ENCODE measurements around the gene ANKRD13D.

ANKRD13D gene

DNA sequence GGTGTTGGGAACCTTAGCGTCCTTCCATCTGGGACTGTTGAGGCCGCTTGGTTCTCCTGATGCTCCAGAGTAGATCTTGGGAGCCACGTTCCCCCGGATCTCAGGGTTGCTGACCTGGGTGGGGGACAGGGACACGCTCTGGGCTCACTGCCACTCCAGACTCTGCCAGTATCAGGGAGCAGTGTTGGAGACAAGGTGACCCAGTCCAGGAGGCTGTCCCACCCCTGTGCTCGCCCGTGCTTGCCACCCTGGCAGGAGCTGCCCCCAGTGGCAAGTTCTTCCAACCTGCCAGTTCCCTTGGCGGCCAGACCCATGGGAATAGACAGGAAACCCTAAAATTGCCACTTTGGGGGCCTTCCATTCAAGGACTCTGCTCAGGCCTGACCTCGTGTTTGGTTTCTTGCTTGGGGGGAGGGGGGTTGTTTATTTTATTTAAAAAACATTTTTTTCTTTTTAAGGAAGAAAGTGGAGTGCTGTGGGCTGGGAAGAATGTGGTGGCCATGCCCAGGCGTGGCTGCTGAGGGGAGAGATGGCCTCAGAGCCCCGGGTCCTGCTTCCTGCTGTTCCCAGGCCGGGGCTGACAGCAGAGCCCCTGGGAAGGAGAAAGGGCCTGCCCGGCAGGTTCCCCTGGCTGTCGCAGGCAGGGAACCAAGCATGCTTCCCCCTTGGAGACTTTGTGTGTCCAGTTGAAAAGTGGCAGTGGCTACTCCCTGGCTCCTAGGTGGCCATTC is 15.7 kb upstream of the ANKRD13D start:
- DNase-seq (ENCODE audit: low read depth in 4 of 4, low spot score in 1 of 4) = no peak

- no peak for DNase-seq (ENCODE audit: low read depth in 4 of 4, low spot score in 1 of 4)
Observed at GRCh38 chr11:67274768-67275605, 14.1 kb upstream of the ANKRD13D start.

GRCh38 chr11:67275606-67276409 is 13.3 kb upstream of the ANKRD13D start:
- DNase-seq (ENCODE audit: low read depth in 4 of 4, low spot score in 1 of 4) = no peak

- no peak for DNase-seq (ENCODE audit: low read depth in 4 of 4, low spot score in 1 of 4)
Observed at GRCh38 chr11:67276781-67277230, 12.3 kb upstream of the ANKRD13D start.

GRCh38 chr11:67277231-67277961 is 11.7 kb upstream of the ANKRD13D start:
- peak; percentile 62 to 89 (median 77) for DNase-seq (ENCODE audit: low read depth in 4 of 4, low spot score in 1 of 4)

GRCh38 chr11:67278135-67278938 is 10.8 kb upstream of the ANKRD13D start:
- no peak for DNase-seq (ENCODE audit: low read depth in 4 of 4, low spot score in 1 of 4)

GRCh38 chr11:67278939-67279588 is 10.0 kb upstream of the ANKRD13D start:
- no peak for DNase-seq (ENCODE audit: low read depth in 4 of 4, low spot score in 1 of 4)

DNA sequence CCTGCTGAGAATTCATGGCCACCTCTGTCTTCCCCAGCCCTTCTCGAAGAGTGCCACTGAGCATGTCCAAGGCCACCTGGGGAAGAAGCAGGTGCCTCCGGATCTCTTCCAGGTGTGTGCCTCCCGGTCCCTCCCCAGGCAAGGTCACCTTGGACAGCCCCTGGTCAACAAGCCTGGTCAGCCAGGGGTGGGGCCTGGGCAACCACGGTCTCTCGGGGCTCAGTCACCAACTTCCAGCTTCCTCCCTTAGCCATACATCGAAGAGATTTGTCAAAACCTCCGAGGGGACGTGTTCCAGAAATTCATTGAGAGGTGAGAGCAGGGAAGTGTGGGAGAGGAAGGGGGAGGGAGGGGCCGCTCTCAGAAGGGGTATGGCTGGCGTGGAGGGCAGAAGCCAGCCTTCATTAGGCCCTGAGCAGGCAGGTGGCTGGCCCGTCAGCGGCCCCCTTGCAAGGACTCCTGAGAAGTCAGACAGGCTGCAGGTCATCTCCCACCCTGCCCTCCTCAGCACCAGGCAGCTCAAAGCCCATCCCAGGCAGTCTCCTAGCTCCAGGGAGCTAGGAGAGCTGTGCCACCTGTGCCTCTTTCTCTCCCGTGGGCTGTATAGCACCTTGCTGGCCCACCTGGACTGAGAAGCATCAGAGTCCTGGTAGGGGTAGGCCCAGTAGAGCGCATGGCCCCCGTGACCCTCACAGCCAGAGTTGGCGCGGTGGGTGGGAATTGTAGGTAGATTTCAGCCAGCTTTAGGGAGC is 9.3 kb upstream of the ANKRD13D start:
- no peak for DNase-seq (ENCODE audit: low read depth in 4 of 4, low spot score in 1 of 4)

DNA sequence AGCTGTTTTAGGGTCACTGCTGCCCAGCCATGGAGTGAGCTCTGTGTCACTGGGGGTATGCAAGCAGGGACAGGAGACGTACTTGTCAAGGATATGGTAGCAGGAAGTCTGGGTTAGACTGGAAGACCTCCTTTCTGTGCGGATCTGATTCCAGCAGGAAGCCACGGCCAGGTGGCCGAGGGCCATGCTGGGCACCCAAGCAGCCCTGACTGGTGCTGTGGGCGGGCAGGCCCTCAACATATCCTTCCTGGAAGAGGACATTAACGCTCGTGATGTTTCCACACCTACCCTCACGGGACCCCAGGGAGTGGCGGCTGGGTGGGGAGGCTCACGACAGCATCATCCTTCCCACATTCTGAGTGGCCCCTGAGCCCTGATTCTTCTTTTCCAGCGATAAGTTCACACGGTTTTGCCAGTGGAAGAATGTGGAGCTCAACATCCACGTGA is 8.7 kb upstream of the ANKRD13D start:
- DNase-seq (ENCODE audit: low read depth in 4 of 4, low spot score in 1 of 4) = no peak

DNA sequence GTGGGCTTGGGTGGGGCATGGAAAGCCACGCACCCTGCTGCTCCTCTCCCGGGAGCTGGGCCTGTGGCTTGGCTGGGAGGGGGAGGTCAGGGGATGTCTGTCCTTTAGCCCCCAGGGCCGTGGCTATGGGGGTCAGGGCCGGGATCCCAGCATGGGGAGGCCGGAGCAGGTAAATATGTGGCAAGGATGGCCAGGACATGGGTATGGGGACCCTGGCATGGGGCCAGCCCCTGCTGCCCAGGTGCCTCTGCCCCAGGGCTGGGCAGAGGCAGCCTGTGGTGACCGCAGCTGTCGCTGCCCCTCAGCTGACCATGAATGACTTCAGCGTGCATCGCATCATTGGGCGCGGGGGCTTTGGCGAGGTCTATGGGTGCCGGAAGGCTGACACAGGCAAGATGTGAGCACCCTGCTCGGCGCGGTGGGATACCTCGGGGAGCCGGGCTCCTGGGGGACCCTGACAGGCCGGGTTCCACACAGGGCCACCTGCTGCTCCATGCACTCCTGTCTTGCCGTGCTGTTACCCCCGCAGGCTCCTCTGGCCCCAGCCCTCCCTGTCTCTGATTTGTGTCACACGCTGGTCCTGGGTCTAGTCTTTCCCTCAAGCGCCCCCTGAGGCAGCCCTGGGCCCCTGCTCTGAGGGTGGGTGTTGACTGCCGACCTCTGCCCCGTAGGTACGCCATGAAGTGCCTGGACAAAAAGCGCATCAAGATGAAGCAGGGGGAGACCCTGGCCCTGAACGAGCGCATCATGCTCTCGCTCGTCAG is 8.1 kb upstream of the ANKRD13D start:
- DNase-seq (ENCODE audit: low read depth in 4 of 4, low spot score in 1 of 4) = no peak

DNA sequence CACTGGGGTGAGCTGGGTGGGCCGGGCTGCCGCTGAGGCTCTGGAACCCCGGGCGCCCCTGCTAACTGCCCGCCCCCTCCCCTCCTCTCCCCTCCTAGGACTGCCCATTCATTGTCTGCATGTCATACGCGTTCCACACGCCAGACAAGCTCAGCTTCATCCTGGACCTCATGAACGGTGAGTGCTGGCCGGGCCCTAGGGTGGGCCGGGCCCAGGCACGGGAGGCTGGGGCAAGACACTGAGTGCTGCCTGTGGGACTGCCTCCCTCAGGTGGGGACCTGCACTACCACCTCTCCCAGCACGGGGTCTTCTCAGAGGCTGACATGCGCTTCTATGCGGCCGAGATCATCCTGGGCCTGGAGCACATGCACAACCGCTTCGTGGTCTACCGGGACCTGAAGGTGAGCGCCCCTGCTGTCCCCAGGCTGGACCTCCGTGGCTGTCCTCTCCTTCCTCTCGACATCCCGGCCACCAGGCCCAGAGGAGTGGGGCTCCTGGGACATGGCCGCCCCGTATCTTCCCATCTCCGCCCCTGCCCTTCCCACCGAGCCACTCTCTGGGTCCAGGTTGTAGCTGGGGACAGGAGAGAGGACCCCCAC is 7.5 kb upstream of the ANKRD13D start:
- DNase-seq (ENCODE audit: low read depth in 4 of 4, low spot score in 1 of 4) = no peak

GRCh38 chr11:67282155-67282875 is 6.8 kb upstream of the ANKRD13D start:
- no peak for DNase-seq (ENCODE audit: low read depth in 4 of 4, low spot score in 1 of 4)

DNA sequence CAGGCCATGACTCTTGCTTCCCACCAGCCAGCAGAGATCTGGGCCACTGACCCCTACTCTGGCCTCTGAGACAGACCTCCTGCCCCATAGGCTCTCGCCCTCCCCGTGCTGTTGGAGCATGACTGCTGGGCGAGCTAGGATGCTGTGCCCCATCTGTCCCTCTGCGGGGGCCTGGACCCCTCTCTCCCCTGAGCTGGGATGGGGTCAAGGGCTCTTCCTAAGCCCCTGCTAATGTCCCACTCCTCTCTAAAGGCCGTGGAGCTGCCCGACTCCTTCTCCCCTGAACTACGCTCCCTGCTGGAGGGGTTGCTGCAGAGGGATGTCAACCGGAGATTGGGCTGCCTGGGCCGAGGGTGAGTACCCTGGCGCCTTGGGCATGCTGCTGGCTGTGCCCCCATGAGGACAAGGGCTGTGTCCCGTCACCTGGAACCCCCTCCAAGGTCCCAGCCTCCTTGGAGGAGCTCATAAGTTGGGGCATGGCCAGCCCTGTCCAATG is 6.2 kb upstream of the ANKRD13D start:
- DNase-seq (ENCODE audit: low read depth in 4 of 4, low spot score in 1 of 4) = no peak

DNA sequence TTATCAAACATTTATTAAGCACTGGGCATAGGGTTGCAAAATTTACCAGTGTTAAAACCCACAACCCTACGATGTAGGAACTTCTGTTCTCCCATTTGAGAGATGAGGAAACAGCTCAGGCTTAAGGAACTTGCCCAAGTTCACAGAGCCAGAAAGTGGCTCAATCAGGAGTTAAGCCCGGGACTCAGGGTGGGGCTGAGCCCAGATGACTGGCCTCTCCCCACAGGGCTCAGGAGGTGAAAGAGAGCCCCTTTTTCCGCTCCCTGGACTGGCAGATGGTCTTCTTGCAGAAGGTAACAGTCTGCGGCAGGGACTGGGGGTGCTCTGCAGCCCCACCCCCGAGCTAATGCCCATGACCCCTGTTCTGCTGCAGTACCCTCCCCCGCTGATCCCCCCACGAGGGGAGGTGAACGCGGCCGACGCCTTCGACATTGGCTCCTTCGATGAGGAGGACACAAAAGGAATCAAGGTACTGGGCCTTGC is 5.6 kb upstream of the ANKRD13D start:
- no peak for DNase-seq (ENCODE audit: low read depth in 4 of 4, low spot score in 1 of 4)

DNA sequence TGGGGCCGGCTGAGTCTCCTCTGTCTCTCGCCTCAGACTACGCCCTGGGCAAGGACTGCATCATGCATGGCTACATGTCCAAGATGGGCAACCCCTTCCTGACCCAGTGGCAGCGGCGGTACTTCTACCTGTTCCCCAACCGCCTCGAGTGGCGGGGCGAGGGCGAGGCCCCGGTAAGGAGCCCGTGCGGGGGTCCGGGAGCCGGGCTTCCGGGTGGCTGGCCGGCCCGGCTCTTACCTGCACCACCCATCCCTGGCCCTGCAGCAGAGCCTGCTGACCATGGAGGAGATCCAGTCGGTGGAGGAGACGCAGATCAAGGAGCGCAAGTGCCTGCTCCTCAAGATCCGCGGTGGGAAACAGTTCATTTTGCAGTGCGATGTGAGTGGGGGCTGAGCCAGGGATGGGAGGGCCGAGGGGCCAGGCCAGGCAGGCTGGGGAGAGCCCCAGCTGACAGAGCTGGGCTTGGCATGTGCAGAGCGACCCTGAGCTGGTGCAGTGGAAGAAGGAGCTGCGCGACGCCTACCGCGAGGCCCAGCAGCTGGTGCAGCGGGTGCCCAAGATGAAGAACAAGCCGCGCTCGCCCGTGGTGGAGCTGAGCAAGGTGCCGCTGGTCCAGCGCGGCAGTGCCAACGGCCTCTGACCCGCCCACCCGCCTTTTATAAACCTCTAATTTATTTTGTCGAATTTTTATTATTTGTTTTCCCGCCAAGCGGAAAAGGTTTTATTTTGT is 4.1 kb upstream of the ANKRD13D start:
- DNase-seq (ENCODE audit: low read depth in 4 of 4, low spot score in 1 of 4) = no peak
